Measurements from ENCODE around the gene LSP1.

Gene LSP1

GRCh38 chr11:1890856-1891830, 38.3 kb downstream of the LSP1 start:
- no peak for DNase-seq (ENCODE audit: low spot score)

- no peak for DNase-seq (ENCODE audit: low spot score)
Observed at GRCh38 chr11:1891831-1892115, 38.9 kb downstream of the LSP1 start, which contains the start of gene PRR33. Gene PRR33 (minus strand): TSS chr11:1891895. CDS start chr11:1890584, 1,311 bp downstream.

- no peak for DNase-seq (ENCODE audit: low spot score)
Observed at GRCh38 chr11:1892116-1892515, 39.2 kb downstream of the LSP1 start.

- DNase-seq (ENCODE audit: low spot score) = no peak
Observed at GRCh38 chr11:1892558-1892957, 39.7 kb downstream of the LSP1 start.

GRCh38 chr11:1893581-1894359, 40.9 kb downstream of the LSP1 start:
- no peak for DNase-seq (ENCODE audit: low spot score)

GRCh38 chr11:1894759-1895158, 41.9 kb downstream of the LSP1 start:
- no peak for DNase-seq (ENCODE audit: low spot score)

GRCh38 chr11:1896468-1896867, 43.6 kb downstream of the LSP1 start:
- no peak for DNase-seq (ENCODE audit: low spot score)

GRCh38 chr11:1896923-1897322, 44.0 kb downstream of the LSP1 start:
- DNase-seq (ENCODE audit: low spot score) = no peak

- no peak for DNase-seq (ENCODE audit: low spot score)
Observed at GRCh38 chr11:1899090-1899489, 46.2 kb downstream of the LSP1 start.

- DNase-seq (ENCODE audit: low spot score) = no peak
Observed at GRCh38 chr11:1899686-1900085, 46.8 kb downstream of the LSP1 start.

GRCh38 chr11:1906181-1906580, 53.3 kb downstream of the LSP1 start:
- DNase-seq (ENCODE audit: low spot score) = no peak

GRCh38 chr11:1906611-1907423, 53.9 kb downstream of the LSP1 start:
- no peak for DNase-seq (ENCODE audit: low spot score)

- no peak for DNase-seq (ENCODE audit: low spot score)
Observed at GRCh38 chr11:1908618-1909017, 55.7 kb downstream of the LSP1 start.

- no peak for DNase-seq (ENCODE audit: low spot score)
Observed at GRCh38 chr11:1909524-1909923, 56.6 kb downstream of the LSP1 start.

- no peak for DNase-seq (ENCODE audit: low spot score)
Observed at GRCh38 chr11:1912289-1912878, 59.5 kb downstream of the LSP1 start.

- no peak for DNase-seq (ENCODE audit: low spot score)
Observed at GRCh38 chr11:1913271-1914060, 60.6 kb downstream of the LSP1 start.

GRCh38 chr11:1915795-1916131, 62.9 kb downstream of the LSP1 start:
- DNase-seq (ENCODE audit: low spot score) = no peak

GRCh38 chr11:1916132-1916985, 63.5 kb downstream of the LSP1 start:
- DNase-seq (ENCODE audit: low spot score) = no peak

- DNase-seq (ENCODE audit: low spot score) = no peak
Observed at GRCh38 chr11:1916986-1917522, 64.2 kb downstream of the LSP1 start.
